GM23338 (cell line): Measurements from ENCODE around the gene MORC2. TPM values are rescaled to one million over a fixed set of nuclear protein-coding genes. Genes with fewer than 3 reads are reported as not detected.

Experiments used
- ATAC-seq: fragments of 200-7000 bp; cut with Tn5 transposase; 3 replicates; pipeline ENCODE4 v1.9.1; 2020
- DNase-seq: peaks from one replicate; pipeline ENCODE4 v3.0.0-alpha.2; 2015; ENCODE audit warnings: low spot score
- H2AFZ ChIP-seq: fragments of 200-600 bp; sonication (generic); 2 replicates; pipeline ENCODE4 v1.8.0; 2016; ENCODE audit warnings: antibody characterized with exemption, mild to moderate bottlenecking, moderate library complexity
- H3F3A ChIP-seq: fragments of 200-600 bp; sonication (generic); replicated peaks from 2 replicates; pipeline ENCODE4 v1.8.0; 2017; ENCODE audit warnings: antibody characterized with exemption, mixed run types, low read depth
- H3K27ac ChIP-seq: fragments of 200-600 bp; sonication (generic); 2 replicates; pipeline ENCODE4 v1.6.1; 2016; ENCODE audit warnings: low read depth
- H3K27me3 ChIP-seq: fragments of 200-600 bp; sonication (generic); 2 replicates; pipeline ENCODE4 v1.8.0; 2016; ENCODE audit warnings: mild to moderate bottlenecking, mixed run types, moderate library complexity; ENCODE audit not compliant: insufficient read depth
- H3K36me3 ChIP-seq: fragments of 200-600 bp; sonication (generic); 2 replicates; pipeline ENCODE4 v1.8.0; 2016; ENCODE audit warnings: mild to moderate bottlenecking; ENCODE audit not compliant: insufficient read depth
- H3K4me1 ChIP-seq: fragments of 200-600 bp; sonication (generic); 2 replicates; pipeline ENCODE4 v1.8.0; 2016; ENCODE audit warnings: mild to moderate bottlenecking, moderate library complexity; ENCODE audit not compliant: insufficient read depth
- H3K4me2 ChIP-seq: fragments of 200-600 bp; sonication (generic); 2 replicates; pipeline ENCODE4 v1.7.1; 2017; ENCODE audit warnings: mixed run types
- H3K4me3 ChIP-seq: fragments of 200-600 bp; sonication (generic); 2 replicates; pipeline ENCODE4 v1.6.1; 2016; ENCODE audit warnings: mixed run types
- H3K79me2 ChIP-seq: fragments of 200-600 bp; sonication (generic); replicated peaks from 2 replicates; pipeline ENCODE4 v1.8.0; 2017; ENCODE audit warnings: mild to moderate bottlenecking; ENCODE audit not compliant: insufficient read depth
- H3K9me2 ChIP-seq: fragments of 200-600 bp; sonication (generic); 2 replicates; pipeline ENCODE4 v1.8.0; 2017; ENCODE audit not compliant: insufficient read depth
- H4K20me1 ChIP-seq: fragments of 200-600 bp; sonication (generic); replicated peaks from 2 replicates; pipeline ENCODE4 v1.8.0; 2017; ENCODE audit warnings: mild to moderate bottlenecking; ENCODE audit not compliant: insufficient read depth
- H3K27ac Mint-ChIP-seq: 2 replicates; pipeline ENCODE4 v1.8.0; 2020; ENCODE audit warnings: inconsistent platforms, mild to moderate bottlenecking, moderate library complexity, mixed read lengths
- H3K27me3 Mint-ChIP-seq: 3 replicates; pipeline ENCODE4 v1.8.0; 2022; ENCODE audit warnings: low read depth, mild to moderate bottlenecking, moderate library complexity, mixed read lengths, inconsistent platforms; ENCODE audit not compliant: insufficient read depth, poor library complexity
- H3K36me3 Mint-ChIP-seq: 3 replicates; pipeline ENCODE4 v1.8.0; 2021; ENCODE audit warnings: low read depth, mild to moderate bottlenecking, inconsistent platforms, moderate library complexity, mixed read lengths
- H3K4me1 Mint-ChIP-seq: 3 replicates; pipeline ENCODE4 v1.8.0; 2020; ENCODE audit warnings: mild to moderate bottlenecking, inconsistent platforms, mixed read lengths
- H3K4me3 Mint-ChIP-seq: 3 replicates; pipeline ENCODE4 v1.8.0; 2021; ENCODE audit warnings: moderate library complexity, mild to moderate bottlenecking, inconsistent platforms, mixed read lengths
- H3K9me3 Mint-ChIP-seq: 3 replicates; pipeline ENCODE4 v1.8.0; 2020; ENCODE audit warnings: moderate library complexity, mild to moderate bottlenecking, inconsistent platforms, mixed read lengths
- CREB1 ChIP-seq: fragments of 250-450 bp; sonication (Bioruptor Pico); IDR thresholded peaks from 2 replicates; pipeline ENCODE4 v1.5.0; 2020; ENCODE audit warnings: low read depth, mild to moderate bottlenecking, moderate library complexity
- CTCF ChIP-seq, 2 experiments: fragments of 200-600 bp in 1 of 2; sonication (generic) in 1 of 2; conservative IDR thresholded peaks; 2 replicates each; pipeline versions ENCODE4 v1.5.1 to v1.6.1; 2016 to 2017; ENCODE audit warnings: antibody characterized with exemption in 2 of 2, low read depth in 2 of 2, mild to moderate bottlenecking in 2 of 2, moderate library complexity in 1 of 2
- ETS1 ChIP-seq: IDR thresholded peaks from 2 replicates; pipeline ENCODE4 v1.6.1; 2016; ENCODE audit warnings: antibody characterized with exemption
- EZH2 ChIP-seq: fragments of 200-600 bp; sonication (generic); IDR thresholded peaks from one replicate; pipeline ENCODE4 v1.8.0; 2017; ENCODE audit warnings: antibody characterized with exemption, mild to moderate bottlenecking, low read depth; ENCODE audit not compliant: unreplicated experiment
- EZH2phosphoT487 ChIP-seq: fragments of 200-600 bp; sonication (generic); IDR thresholded peaks from one replicate; pipeline ENCODE4 v1.8.1; 2018; ENCODE audit warnings: antibody characterized with exemption; ENCODE audit not compliant: unreplicated experiment
- JUNB ChIP-seq: IDR thresholded peaks from one replicate; pipeline ENCODE4 v1.6.1; 2016; ENCODE audit warnings: antibody characterized with exemption; ENCODE audit not compliant: unreplicated experiment
- NANOG ChIP-seq: IDR thresholded peaks from 2 replicates; pipeline ENCODE4 v1.6.1; 2016; ENCODE audit warnings: antibody characterized with exemption, borderline replicate concordance
- POLR2AphosphoS5 ChIP-seq: IDR thresholded peaks from 2 replicates; pipeline ENCODE4 v1.6.1; 2016; ENCODE audit warnings: antibody characterized with exemption, low read depth
- REST ChIP-seq: IDR thresholded peaks from one replicate; pipeline ENCODE4 v1.6.1; 2018; ENCODE audit warnings: antibody characterized with exemption; ENCODE audit not compliant: unreplicated experiment
- STAT1 ChIP-seq: IDR thresholded peaks from one replicate; pipeline ENCODE4 v1.6.1; 2016; ENCODE audit warnings: antibody characterized with exemption; ENCODE audit not compliant: unreplicated experiment
- ZNF114 ChIP-seq: fragments of 250-450 bp; sonication (Bioruptor Pico); IDR thresholded peaks from 2 replicates; pipeline ENCODE4 v1.5.0; 2020; ENCODE audit warnings: mild to moderate bottlenecking, moderate library complexity
- ZNF462 ChIP-seq: fragments of 250-450 bp; sonication (Bioruptor Pico); IDR thresholded peaks from 2 replicates; pipeline ENCODE4 v1.5.0; 2020; ENCODE audit warnings: mild to moderate bottlenecking, moderate library complexity
- polyA plus RNA-seq: library from polyadenylated mRNA; unstranded; fragments of >200 nt; fragmentation: Nextera tagmentation; extraction: Ambion mirVana; gene quantifications from 2 replicates; pipeline ENCODE4 v1.2.1, GENCODE V29; 2016
- total RNA-seq: library from RNA; depleted of rRNA; stranded (reverse); fragments of >200 nt; shearing (Covaris generic); gene quantifications from 2 replicates; pipeline ENCODE4 v1.2.3, GENCODE V29; 2014

The MORC2 gene
- total and polyA plus RNA-seq, 2 experiments from 2014 or later = 33.1 to 63.8 TPM

GRCh38 chr22:30919973-30920372 lies 48.6 kb downstream of the MORC2 start (continued):
- TF ChIP-seq CREB1 (CRISPR knock-in tag) (no peak), STAT1 (no peak), ETS1 (no peak)

GRCh38 chr22:30918761-30919160 lies 49.8 kb downstream of the MORC2 start:
- no peak overlapping the region for H3K4me3 ChIP-seq
- no peak for TF ChIP-seq POLR2AphosphoS5
- no peak for TF ChIP-seq STAT1
- no peak for TF ChIP-seq REST
- no peak for TF ChIP-seq JUNB
- TF ChIP-seq ZNF462 (CRISPR knock-in tag) = no peak
- TF ChIP-seq NANOG = no peak
- no peak for TF ChIP-seq ZNF114 (CRISPR knock-in tag)
- TF ChIP-seq EZH2phosphoT487 = no peak
- no peak for TF ChIP-seq EZH2
- no peak for TF ChIP-seq CREB1 (CRISPR knock-in tag)
- TF ChIP-seq CTCF (conservative IDR thresholded peaks at IDR 0.05; ENCODE audit: low read depth in 2 of 2) = no peak

More at GRCh38 chr22:30918761-30919160, 49.8 kb downstream of the MORC2 start:
- H3K4me1 Mint-ChIP-seq = peaks cover 11% of the 10 kb centered on the region; the same call in 2 of the 3 replicates
- no peaks in the 10 kb centered on the region; the same call in 1 of the 2 replicates for H3K9me2 ChIP-seq
- H3K9me3 Mint-ChIP-seq = peaks cover 13% of the 10 kb centered on the region
- H3K4me3 Mint-ChIP-seq = no peak overlapping the region
- no peak for ATAC-seq
- no peak overlapping the region for H3K4me2 ChIP-seq
- H3K36me3 ChIP-seq = no peaks in the 10 kb centered on the region
- DNase-seq = no peak
- no peaks in the 10 kb centered on the region for H4K20me1 ChIP-seq
- H2AFZ ChIP-seq = no peak overlapping the region
- H3K4me1 ChIP-seq = no peaks in the 10 kb centered on the region
- no peak overlapping the region for H3K27ac Mint-ChIP-seq
- no peaks in the 10 kb centered on the region for H3K27me3 ChIP-seq
- no peaks in the 10 kb centered on the region for H3K79me2 ChIP-seq
- no peaks in the 10 kb centered on the region; the same call in 1 of the 2 replicates for H3F3A ChIP-seq
- peaks cover 10% of the 10 kb centered on the region for H3K27me3 Mint-ChIP-seq
- no peak overlapping the region for H3K27ac ChIP-seq
- peaks cover 27% of the 10 kb centered on the region for H3K36me3 Mint-ChIP-seq
